ENCODE results near the gene TMEM18. TPM values are rescaled to one million over a fixed set of nuclear protein-coding genes. Genes with fewer than 3 reads are reported as not detected.

The TMEM18 gene
- total and polyA plus RNA-seq, 2 of the 13 experiments (the other 11 are each of a cell fraction or from before 2014, with no cell fraction given): 45.9 to 49.4 TPM

DNA sequence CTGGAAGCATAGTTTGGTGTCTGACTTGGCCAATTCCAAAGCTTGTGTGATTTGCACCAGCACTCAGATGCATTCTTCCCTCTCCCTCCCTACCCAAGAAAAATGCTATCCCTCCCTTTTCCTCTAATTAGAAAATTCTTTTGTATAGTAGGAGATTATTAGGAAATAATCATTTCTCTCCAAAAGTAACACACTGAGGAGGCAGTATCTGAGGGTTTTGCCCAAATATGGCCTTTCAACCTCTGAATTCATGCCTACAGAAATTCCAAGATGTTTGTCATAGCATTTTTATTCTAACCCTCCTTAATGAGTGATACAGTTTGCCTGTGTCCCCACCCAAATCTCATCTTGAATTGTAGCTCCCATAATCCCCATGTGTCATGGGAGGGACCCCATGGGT is 5.0 kb upstream of the TMEM18 start (continued):
- TF ChIP-seq ZNF264 (CRISPR knock-in tag; IDR thresholded peaks at IDR 0.05) (no peak), ZNF674 (CRISPR knock-in tag; IDR thresholded peaks at IDR 0.05; ENCODE audit: low read depth) (no peak), MED13 (CRISPR knock-in tag; IDR thresholded peaks at IDR 0.05) (no peak), HES4 (CRISPR knock-in tag; IDR thresholded peaks at IDR 0.05; ENCODE audit: borderline replicate concordance) (no peak), ARHGAP35 (CRISPR knock-in tag; IDR thresholded peaks at IDR 0.05; ENCODE audit: borderline replicate concordance) (no peak), ARID2 (CRISPR knock-in tag; IDR thresholded peaks at IDR 0.05; ENCODE audit: borderline replicate concordance) (no peak)

DNA sequence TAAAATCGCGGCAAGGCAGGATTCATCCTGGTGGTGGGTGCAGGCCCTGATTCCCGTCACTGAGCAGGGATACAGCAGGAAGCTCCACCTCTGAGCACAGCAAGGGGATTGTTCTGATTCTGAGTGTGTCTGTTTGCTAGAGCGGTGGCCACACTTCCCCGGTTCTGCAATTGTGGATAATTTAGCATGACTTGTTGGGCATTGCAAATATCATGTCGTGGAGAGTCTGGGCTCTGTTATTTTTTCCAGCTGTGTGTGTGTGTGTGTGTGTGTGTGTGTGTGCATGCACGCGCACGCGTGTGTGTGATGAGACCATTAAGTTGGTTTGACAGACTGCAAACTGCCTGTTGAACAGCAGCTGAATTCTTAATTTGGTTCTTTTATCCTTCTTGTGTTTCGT is 4.1 kb upstream of the TMEM18 start:
- no TSS peak for BruUV-seq (replicated peaks)
- no peak for ATAC-seq
- POLR2A ChIA-PET: no interaction called here
- H3K9me3 ChIP-seq (ENCODE audit: low read length): peaks cover 33% of the 10 kb centered on the region
- no peak for TF ChIP-seq ZNF33B (CRISPR knock-in tag; IDR thresholded peaks at IDR 0.05)
- TF ChIP-seq ZFP41 (CRISPR knock-in tag; IDR thresholded peaks at IDR 0.05; ENCODE audit: borderline replicate concordance): no peak
- no peak for TF ChIP-seq FOSL2 (CRISPR knock-in tag; IDR thresholded peaks at IDR 0.05)
- no peak for TF ChIP-seq ZNF569 (CRISPR knock-in tag; IDR thresholded peaks at IDR 0.05; ENCODE audit: borderline replicate concordance)
- no peak for TF ChIP-seq ZNF367 (CRISPR knock-in tag; IDR thresholded peaks at IDR 0.05; ENCODE audit: borderline replicate concordance)
- no peak for TF ChIP-seq CC2D1A (CRISPR knock-in tag; IDR thresholded peaks at IDR 0.05)
- no peak for TF ChIP-seq ZNF343 (CRISPR knock-in tag; IDR thresholded peaks at IDR 0.05)
- TF ChIP-seq ZFP36 (IDR thresholded peaks at IDR 0.05; ENCODE audit: borderline replicate concordance, low read depth, low read length, partially characterized antibody): no peak
- TF ChIP-seq ZNF607 (CRISPR knock-in tag; IDR thresholded peaks at IDR 0.05; ENCODE audit: borderline replicate concordance): no peak
- TF ChIP-seq PITX1 (CRISPR knock-in tag; IDR thresholded peaks at IDR 0.05): no peak
- TF ChIP-seq, protein P1, sequence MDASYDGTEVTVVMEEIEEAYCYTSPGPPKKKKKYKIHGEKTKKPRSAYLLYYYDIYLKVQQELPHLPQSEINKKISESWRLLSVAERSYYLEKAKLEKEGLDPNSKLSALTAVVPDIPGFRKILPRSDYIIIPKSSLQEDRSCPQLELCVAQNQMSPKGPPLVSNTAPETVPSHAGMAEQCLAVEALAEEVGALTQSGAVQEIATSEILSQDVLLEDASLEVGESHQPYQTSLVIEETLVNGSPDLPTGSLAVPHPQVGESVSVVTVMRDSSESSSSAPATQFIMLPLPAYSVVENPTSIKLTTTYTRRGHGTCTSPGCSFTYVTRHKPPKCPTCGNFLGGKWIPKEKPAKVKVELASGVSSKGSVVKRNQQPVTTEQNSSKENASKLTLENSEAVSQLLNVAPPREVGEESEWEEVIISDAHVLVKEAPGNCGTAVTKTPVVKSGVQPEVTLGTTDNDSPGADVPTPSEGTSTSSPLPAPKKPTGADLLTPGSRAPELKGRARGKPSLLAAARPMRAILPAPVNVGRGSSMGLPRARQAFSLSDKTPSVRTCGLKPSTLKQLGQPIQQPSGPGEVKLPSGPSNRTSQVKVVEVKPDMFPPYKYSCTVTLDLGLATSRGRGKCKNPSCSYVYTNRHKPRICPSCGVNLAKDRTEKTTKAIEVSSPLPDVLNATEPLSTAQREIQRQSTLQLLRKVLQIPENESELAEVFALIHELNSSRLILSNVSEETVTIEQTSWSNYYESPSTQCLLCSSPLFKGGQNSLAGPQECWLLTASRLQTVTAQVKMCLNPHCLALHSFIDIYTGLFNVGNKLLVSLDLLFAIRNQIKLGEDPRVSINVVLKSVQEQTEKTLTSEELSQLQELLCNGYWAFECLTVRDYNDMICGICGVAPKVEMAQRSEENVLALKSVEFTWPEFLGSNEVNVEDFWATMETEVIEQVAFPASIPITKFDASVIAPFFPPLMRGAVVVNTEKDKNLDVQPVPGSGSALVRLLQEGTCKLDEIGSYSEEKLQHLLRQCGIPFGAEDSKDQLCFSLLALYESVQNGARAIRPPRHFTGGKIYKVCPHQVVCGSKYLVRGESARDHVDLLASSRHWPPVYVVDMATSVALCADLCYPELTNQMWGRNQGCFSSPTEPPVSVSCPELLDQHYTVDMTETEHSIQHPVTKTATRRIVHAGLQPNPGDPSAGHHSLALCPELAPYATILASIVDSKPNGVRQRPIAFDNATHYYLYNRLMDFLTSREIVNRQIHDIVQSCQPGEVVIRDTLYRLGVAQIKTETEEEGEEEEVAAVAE (CRISPR knock-in tag; IDR thresholded peaks at IDR 0.05; ENCODE audit: borderline replicate concordance): no peak
- TF ChIP-seq, protein P2, sequence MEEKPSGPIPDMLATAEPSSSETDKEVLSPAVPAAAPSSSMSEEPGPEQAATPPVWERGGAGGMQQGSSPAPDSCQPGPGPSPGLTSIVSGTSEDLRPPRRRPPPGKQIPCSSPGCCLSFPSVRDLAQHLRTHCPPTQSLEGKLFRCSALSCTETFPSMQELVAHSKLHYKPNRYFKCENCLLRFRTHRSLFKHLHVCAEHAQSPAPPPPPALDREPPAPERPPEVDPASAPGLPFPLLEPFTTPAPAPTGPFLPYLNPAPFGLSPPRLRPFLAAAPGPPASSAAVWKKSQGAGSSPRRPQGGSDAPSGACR (CRISPR knock-in tag; IDR thresholded peaks at IDR 0.05): no peak
- H2AFZ ChIP-seq (ENCODE audit: low read length): no peak overlapping the region
- H3K79me2 ChIP-seq (ENCODE audit: insufficient read depth, low read length): peaks cover 3% of the 10 kb centered on the region
- in situ Hi-C loops (cut with HindIII; ENCODE audit: extremely low pct_ligation_motif_present, low pct_unique_long_range_greater_than_20kb): no loop called here
- 82% methylated on average over 11 of the region's 11 CpGs for WGBS (ENCODE audit: low lambda C conversion rate)
- no peak overlapping the region for H3K27ac ChIP-seq (ENCODE audit: extremely low read length, insufficient read depth, low read length)
- no peak overlapping the region for H3K4me3 ChIP-seq (replicated peaks in 1 of 3; ENCODE audit: insufficient read depth in 1 of 3, low read depth in 2 of 3, low read length in 3 of 3)
- CTCF ChIA-PET (ENCODE audit: low intra/inter-chr PET ratio, low total read pairs): no interaction called here
- no peak for DNase-seq (ENCODE audit: low spot score)
- no peaks in the 10 kb centered on the region; a peak in 1 of 5 replicates for H3K27me3 ChIP-seq (ENCODE audit: control insufficient read depth in 1 of 2, insufficient read depth in 2 of 2, low read length in 2 of 2)
- H3K9ac ChIP-seq (ENCODE audit: insufficient read depth, low read depth, low read length): no peak overlapping the region
- peaks cover 12% of the 10 kb centered on the region for H3K4me1 ChIP-seq (ENCODE audit: insufficient read depth, low read length)
- no peak for FAIRE-seq
- intact Hi-C loops (cut with micrococcal nuclease; ENCODE audit: unreplicated experiment): no loop called here
- no peak overlapping the region for H3K4me2 ChIP-seq (ENCODE audit: low read depth, low read length)
- no peaks in the 10 kb centered on the region for H3K36me3 ChIP-seq (replicated peaks in 1 of 2; ENCODE audit: control insufficient read depth in 1 of 2, insufficient read depth in 2 of 2, low read length in 2 of 2)
- no peaks in the 10 kb centered on the region for H4K20me1 ChIP-seq (ENCODE audit: insufficient read depth, low read length)

Data from HepG2 (cell line).